Endodermal cell (in vitro differentiated cells): ENCODE data around the gene ANXA7. TPM values are rescaled to one million over a fixed set of nuclear protein-coding genes. Genes with fewer than 3 reads are reported as not detected.
"Not testable (repeated sequence)": the region's sequence is repeated elsewhere in the genome, so short reads cannot be mapped to it uniquely, and the experiment has no call there.

Experiments used
- DNase-seq: peaks from one replicate; pipeline ENCODE4 v3.0.0-alpha.2; 2017
- H3K27ac ChIP-seq: 2 replicates; pipeline ENCODE4 v1.5.1; 2013; ENCODE audit warnings: mild to moderate bottlenecking, low read depth, low read length, moderate library complexity
- H3K27me3 ChIP-seq: 2 replicates; pipeline ENCODE4 v1.6.1; 2013; ENCODE audit warnings: mild to moderate bottlenecking, low read length, moderate library complexity; ENCODE audit not compliant: insufficient read depth, control insufficient read depth, poor library complexity, severe bottlenecking
- H3K36me3 ChIP-seq: 2 replicates; pipeline ENCODE4 v1.7.0; 2013; ENCODE audit warnings: mild to moderate bottlenecking, low read length, moderate library complexity; ENCODE audit not compliant: control insufficient read depth, insufficient read depth
- H3K4me1 ChIP-seq: one replicate; pipeline ENCODE4 v1.7.0; 2013; ENCODE audit warnings: low read length; ENCODE audit not compliant: control insufficient read depth, insufficient read depth
- H3K4me3 ChIP-seq: 2 replicates; pipeline ENCODE4 v1.5.1; 2013; ENCODE audit warnings: mild to moderate bottlenecking, low read length, moderate library complexity
- H3K9ac ChIP-seq: 2 replicates; pipeline ENCODE4 v1.6.1; 2013; ENCODE audit warnings: mild to moderate bottlenecking, low read length, moderate library complexity; ENCODE audit not compliant: poor library complexity, severe bottlenecking; ENCODE audit errors: extremely low read depth
- H3K9me3 ChIP-seq: 2 replicates; pipeline ENCODE4 v1.6.1; 2013; ENCODE audit warnings: mild to moderate bottlenecking, low read length, moderate library complexity; ENCODE audit not compliant: control insufficient read depth
- H3K27ac Mint-ChIP-seq: 2 replicates; pipeline ENCODE4 v1.8.0; 2020; ENCODE audit warnings: mixed read lengths
- H3K27me3 Mint-ChIP-seq: 2 replicates; pipeline ENCODE4 v1.8.0; 2021; ENCODE audit warnings: mild to moderate bottlenecking, mixed read lengths; ENCODE audit not compliant: insufficient read depth
- H3K36me3 Mint-ChIP-seq: 2 replicates; pipeline ENCODE4 v1.8.0; 2020; ENCODE audit warnings: low read depth, mixed read lengths
- H3K4me1 Mint-ChIP-seq: 2 replicates; pipeline ENCODE4 v1.8.0; 2020; ENCODE audit warnings: mixed read lengths
- H3K4me3 Mint-ChIP-seq: 2 replicates; pipeline ENCODE4 v1.8.0; 2020; ENCODE audit warnings: mild to moderate bottlenecking, moderate library complexity, mixed read lengths
- H3K9me3 Mint-ChIP-seq: 2 replicates; pipeline ENCODE4 v1.8.0; 2020; ENCODE audit warnings: mild to moderate bottlenecking, mixed read lengths
- CTCF ChIP-seq: fragments of 200-600 bp; sonication (generic); conservative IDR thresholded peaks from 2 replicates; pipeline ENCODE4 v1.5.0; 2021; ENCODE audit warnings: antibody characterized with exemption, mild to moderate bottlenecking
- WGBS, 2 experiments: methylation state at CpG; one replicate each; pipeline versions ENCODE4 v1.1.5 to v1.1.7; 2013; ENCODE audit warnings: missing lambda C conversion rate in 2 of 2, mixed read lengths in 1 of 2; ENCODE audit not compliant: insufficient coverage in 1 of 2, insufficient read length in 1 of 2; 5-methylcytosine and 5-hydroxymethylcytosine counted together
- total RNA-seq, 2 donors: library from RNA; stranded (reverse); fragmentation: NEBNext Ultra II Directional in 1 of 2; extraction: Animal tissue kit (Norgen Biotek cat#: 25700) in 1 of 2; gene quantifications; 2 replicates in 1 of 2; 3 replicates in 1 of 2; pipeline ENCODE4 v1.2.1, GENCODE V29; 2021

ANXA7 gene
- total RNA-seq, 2 donors from 2014 or later = 69.2 to 82.3 TPM

DNA sequence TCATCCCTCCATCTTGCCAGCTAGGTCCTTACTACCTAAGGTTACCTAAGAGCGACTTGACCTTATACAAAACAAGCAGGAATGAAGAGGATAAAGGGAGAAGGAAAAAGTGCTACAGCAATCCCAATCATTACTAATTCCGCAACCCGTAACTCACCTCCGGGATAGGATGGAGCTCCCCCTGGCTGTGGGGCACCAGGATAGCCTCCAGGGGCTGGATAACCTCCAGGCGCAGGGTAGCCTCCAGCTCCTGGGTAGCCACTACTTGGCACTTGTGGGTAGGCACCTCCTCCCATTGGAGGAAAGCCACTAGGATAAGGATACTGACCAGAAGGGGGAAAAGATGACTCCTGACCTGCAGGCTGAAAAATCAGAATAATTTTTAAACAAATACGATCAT, 15.8 kb downstream of the ANXA7 start:
- peak; percentile 61 for TF ChIP-seq CTCF
- Mint-ChIP-seq H3K4me1 (no peaks in the 10 kb centered on the region), H3K27me3 (no peaks in the 10 kb centered on the region), H3K4me3 (no peak overlapping the region), H3K9me3 (peaks cover 9% of the 10 kb centered on the region), H3K27ac (no peak overlapping the region), H3K36me3 (peaks cover 53% of the 10 kb centered on the region)
- no peak overlapping the region for H3K9ac ChIP-seq
- no peak overlapping the region for H3K4me3 ChIP-seq
- no peak overlapping the region for H3K27ac ChIP-seq
- peaks cover 52% of the 10 kb centered on the region for H3K36me3 ChIP-seq
- H3K9me3 ChIP-seq = peaks cover 19% of the 10 kb centered on the region
- 90 to 92% methylated on average over 2 to 6 of the region's 6 CpGs for WGBS, 2 experiments
- H3K4me1 ChIP-seq = no peaks in the 10 kb centered on the region
- no peaks in the 10 kb centered on the region for H3K27me3 ChIP-seq
- peak; percentile 68 for DNase-seq

GRCh38 chr10:73394325-73394724, 19.5 kb downstream of the ANXA7 start:
- not testable (repeated sequence) for H3K9me3 ChIP-seq, H3K27ac Mint-ChIP-seq, H3K4me3 ChIP-seq, H3K4me1 Mint-ChIP-seq, H3K27me3 ChIP-seq, H3K9ac ChIP-seq, H3K27ac ChIP-seq, H3K4me1 ChIP-seq, H3K27me3 Mint-ChIP-seq, DNase-seq, H3K4me3 Mint-ChIP-seq, H3K9me3 Mint-ChIP-seq
- H3K36me3 Mint-ChIP-seq = peaks cover 68% of the 10 kb centered on the region
- H3K36me3 ChIP-seq = peaks cover 71% of the 10 kb centered on the region
- 99 to 100% methylated on average over 2 to 3 of the region's 4 CpGs for WGBS, 2 experiments

- Histone ChIP-seq H3K9ac (no peak overlapping the region), H3K36me3 (peaks cover 77% of the 10 kb centered on the region), H3K9me3 (no peaks in the 10 kb centered on the region), H3K27me3 (no peaks in the 10 kb centered on the region), H3K4me3 (no peak overlapping the region), H3K27ac (no peak overlapping the region), H3K4me1 (no peaks in the 10 kb centered on the region)
- DNase-seq = no peak
- no peak overlapping the region for H3K27ac Mint-ChIP-seq
- H3K4me1 Mint-ChIP-seq = no peaks in the 10 kb centered on the region
- H3K9me3 Mint-ChIP-seq = peaks cover 2% of the 10 kb centered on the region
- H3K27me3 Mint-ChIP-seq = no peaks in the 10 kb centered on the region
- peaks cover 65% of the 10 kb centered on the region for H3K36me3 Mint-ChIP-seq
- 97% methylated on average over 4 of the region's 4 CpGs for WGBS, 2 experiments
- H3K4me3 Mint-ChIP-seq = no peak overlapping the region
- no peak for TF ChIP-seq CTCF
Measured at GRCh38 chr10:73388228-73388627, 25.6 kb downstream of the ANXA7 start.

- 94% methylated on average over 6 to 7 of the region's 7 CpGs for WGBS, 2 experiments
- H3K27me3 ChIP-seq = no peaks in the 10 kb centered on the region
- H3K4me1 ChIP-seq = no peaks in the 10 kb centered on the region
- Mint-ChIP-seq H3K4me3 (no peak overlapping the region), H3K36me3 (peaks cover 67% of the 10 kb centered on the region), H3K27ac (no peak overlapping the region), H3K27me3 (no peaks in the 10 kb centered on the region), H3K4me1 (no peaks in the 10 kb centered on the region), H3K9me3 (no peaks in the 10 kb centered on the region)
- TF ChIP-seq CTCF = no peak
- peaks cover 87% of the 10 kb centered on the region for H3K36me3 ChIP-seq
- no peak overlapping the region for H3K27ac ChIP-seq
- H3K9me3 ChIP-seq = no peaks in the 10 kb centered on the region
- no peak overlapping the region for H3K4me3 ChIP-seq
- DNase-seq = no peak
- H3K9ac ChIP-seq = no peak overlapping the region
Measured at GRCh38 chr10:73386583-73386982, 27.3 kb downstream of the ANXA7 start.
